GM19193 (cell line): ENCODE results near the gene DHPS.
A peak's percentile ranks its signal among the peaks of the same experiment; 100 is the strongest.

Experiments
- POLR2A ChIP-seq: IDR thresholded peaks from 4 replicates; pipeline ENCODE4 v1.6.1; 2011; ENCODE audit not compliant: insufficient read depth, insufficient read length; ENCODE audit errors: extremely low read depth

Gene DHPS

GRCh38 chr19:12708641-12709040 is 27.0 kb upstream of the DHPS start:
- TF ChIP-seq POLR2A, result no peak

DNA sequence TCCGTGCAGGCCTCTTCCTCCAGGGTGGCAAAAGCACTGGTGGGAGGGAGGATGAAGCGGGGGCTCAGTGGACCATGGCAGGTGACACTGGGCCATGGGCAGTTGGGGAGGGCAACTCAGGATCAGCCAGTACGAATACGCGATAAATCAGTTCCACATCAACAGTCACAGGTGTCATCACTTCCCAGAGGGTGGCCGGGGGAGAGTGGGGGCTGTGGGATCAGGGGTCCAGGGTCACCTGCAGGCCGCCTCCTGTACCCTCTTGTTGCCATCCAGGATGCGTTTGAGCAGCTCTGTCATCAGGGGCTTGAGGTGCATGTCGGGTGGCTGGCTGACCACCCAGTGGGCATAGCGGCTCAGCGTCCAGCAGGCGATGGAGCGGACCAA is 24.6 kb upstream of the DHPS start:
- TF ChIP-seq POLR2A, result no peak

GRCh38 chr19:12705654-12706331 is 24.1 kb upstream of the DHPS start:
- no peak for TF ChIP-seq POLR2A

DNA sequence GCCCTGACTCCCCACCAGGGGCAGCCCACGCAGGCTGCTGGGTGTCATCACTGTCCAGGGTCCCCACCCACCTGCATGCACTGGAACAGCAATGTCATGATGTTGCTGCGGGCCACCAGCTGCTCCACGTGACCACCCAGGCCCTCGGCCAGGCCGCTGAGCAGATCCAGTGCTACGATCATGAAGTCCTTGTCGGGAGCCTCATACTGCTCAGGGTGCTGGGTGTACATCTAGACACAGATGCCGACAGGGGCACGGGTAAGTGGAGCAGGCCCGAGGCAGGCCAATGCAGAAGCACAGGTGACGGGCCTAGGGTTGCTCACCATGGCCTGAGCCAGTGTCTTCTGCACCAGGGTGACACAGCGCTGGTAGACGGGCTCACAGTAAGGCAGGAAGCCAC is 23.5 kb upstream of the DHPS start:
- no peak for TF ChIP-seq POLR2A

- no peak for TF ChIP-seq POLR2A
These were observed 21.4 kb upstream of the DHPS start for GRCh38 chr19:12703046-12703445.

DNA sequence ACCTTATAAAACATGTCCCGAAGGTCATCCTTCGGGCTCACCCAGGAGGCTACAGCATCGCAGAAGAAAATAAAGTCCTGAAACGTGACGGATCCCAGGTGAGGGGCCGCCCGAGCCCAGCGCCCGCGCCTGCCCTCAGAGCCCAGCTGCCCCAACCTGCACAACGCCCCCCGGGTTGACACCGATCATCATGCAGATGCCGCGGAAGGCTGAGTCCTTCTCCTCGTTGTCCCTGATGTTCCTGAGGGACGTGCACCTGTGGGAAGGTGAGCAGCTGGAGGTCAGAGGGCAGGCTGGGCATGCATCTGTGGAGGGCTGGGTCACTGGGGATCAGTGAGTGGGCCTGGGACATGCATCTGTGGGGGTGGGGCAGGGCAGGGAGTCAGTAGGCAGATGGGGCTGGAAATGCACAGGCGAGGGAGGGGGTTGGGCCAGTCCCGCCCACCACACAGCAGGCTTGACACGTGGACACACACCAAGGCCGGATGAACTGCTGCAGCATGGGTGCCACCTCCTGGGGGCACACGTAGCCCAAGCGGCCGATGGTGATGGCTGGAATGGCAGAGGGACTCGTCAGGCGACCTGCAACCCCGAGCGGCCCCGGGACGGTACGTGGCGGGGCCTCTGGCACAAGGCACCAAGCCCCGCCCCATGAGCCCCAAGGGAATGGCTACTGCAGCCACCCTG is 20.1 kb upstream of the DHPS start:
- no peak for TF ChIP-seq POLR2A

DNA sequence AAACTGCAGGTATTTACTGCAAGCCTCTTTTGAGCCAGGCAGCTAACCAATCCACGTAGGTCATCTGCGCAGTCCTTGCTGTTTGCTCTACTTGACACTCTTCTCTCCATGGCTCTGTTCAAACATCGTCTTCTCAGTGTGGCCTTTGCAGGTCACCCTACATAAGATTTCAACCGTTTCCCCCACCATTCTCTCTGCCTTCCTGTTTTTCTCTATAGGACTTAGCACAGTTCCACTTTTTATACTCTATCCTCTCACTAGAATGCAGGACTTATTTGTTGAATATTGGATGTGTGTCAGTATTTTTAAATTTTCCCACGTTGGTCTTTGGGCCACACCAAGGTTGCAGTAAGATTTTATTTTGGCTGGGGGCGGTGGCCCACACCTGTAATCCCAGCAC is 16.5 kb upstream of the DHPS start:
- no peak for TF ChIP-seq POLR2A

GRCh38 chr19:12696366-12697335 is 15.0 kb upstream of the DHPS start, which contains the start of gene FBXW9:
FBXW9 (minus strand) TSS chr19:12696631; CDS start chr19:12696581, 50 bp downstream.
- TF ChIP-seq POLR2A, result peak; percentile 77

- no peak for TF ChIP-seq POLR2A
These were observed 14.3 kb upstream of the DHPS start for GRCh38 chr19:12695997-12696365.

GRCh38 chr19:12695514-12695913 is 13.8 kb upstream of the DHPS start:
- TF ChIP-seq POLR2A, result no peak

GRCh38 chr19:12695096-12695495 is 13.4 kb upstream of the DHPS start:
- no peak for TF ChIP-seq POLR2A

DNA sequence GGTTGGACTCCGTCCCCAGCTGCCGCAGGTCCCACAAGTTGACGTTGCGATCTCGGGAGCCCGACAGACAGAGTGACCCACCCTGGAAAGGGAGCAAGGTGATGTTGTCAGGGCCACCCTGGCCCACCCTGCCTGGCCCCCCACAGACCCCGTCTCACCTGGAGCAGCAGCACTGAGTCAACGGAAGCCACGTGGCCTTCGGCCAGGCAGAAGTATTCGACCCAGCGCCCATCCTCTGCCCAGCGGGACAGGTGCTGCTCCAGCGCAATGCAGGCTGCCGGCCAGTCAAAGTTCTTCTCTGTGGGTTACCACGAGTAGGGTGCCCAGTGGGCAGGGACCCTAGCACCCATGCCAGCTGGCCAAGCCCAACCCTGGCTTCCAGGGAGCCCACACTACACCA is 13.0 kb upstream of the DHPS start:
- TF ChIP-seq POLR2A, result no peak

DNA sequence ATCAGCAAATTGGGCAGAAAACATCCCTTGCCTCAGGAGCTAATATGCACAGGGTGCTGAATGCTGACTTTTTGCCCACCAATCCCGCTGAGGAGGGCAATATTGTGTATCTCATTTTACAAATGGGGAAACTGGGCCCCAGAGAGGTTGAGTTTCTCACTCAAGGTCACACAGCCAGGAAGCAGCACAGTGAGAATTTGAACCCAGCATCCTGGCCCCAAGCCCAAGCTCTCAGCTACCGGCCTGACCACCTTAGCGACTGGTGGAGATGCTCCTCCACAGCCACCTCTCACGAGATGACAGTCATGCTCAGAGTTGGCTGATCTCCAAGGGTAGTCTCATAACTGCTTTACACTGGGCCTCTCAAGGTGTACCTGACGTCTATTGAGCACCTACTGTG is 11.3 kb upstream of the DHPS start:
- no peak for TF ChIP-seq POLR2A

DNA sequence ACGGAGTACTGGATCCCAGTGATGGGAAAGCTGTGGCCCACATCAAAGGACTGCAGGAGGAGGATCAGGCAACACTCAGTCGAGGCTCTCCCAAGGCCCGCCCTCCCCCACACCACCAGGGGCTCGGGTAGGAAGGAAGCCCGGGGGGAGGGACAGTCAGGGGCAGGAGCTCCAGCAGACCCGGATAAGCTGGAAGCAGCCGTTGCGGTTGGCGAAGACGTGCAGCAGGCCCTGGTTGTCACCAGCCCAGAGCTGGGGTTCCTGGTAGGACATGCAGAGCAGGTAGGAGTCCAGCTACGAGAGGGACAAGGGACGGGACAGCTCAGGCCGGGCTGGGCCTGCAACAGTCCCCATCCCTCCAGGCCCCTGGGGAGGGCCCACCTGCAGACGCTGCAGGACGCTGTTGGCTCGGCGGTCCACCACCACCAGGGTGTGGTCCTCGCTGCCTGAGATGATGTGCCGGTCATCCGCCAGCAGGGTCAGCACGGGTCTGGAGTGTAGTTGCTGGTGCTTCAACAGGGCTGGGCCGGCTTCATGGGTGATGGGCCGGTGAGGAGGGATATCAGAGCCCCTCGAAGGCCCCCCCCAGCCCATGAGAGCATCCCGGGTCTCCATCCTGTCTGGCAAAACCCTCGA is 8.0 kb upstream of the DHPS start:
- no peak for TF ChIP-seq POLR2A

GRCh38 chr19:12689012-12689411 is 7.3 kb upstream of the DHPS start:
- no peak for TF ChIP-seq POLR2A
